ENCODE measurements around the gene TSHR.

DNA sequence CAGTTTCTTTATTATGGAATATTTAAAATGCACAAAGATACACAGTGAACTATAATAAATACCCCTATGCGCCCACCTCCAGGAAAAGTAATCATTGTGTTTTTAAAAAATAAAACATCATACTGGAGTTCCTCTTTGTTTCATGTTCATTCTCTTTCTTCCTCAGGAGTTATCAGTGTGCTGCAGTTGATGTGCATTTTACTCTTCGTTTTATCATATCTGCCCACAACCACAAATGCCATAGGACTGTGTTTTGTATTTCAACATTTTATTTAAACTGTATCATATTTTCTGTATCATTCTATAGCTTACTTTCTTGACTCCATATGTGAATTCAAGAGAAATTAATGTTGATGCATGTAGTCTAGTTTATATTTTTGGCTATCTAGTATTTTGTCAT, 53.9 kb downstream of the TSHR start:
- TF ChIP-seq, protein P1, sequence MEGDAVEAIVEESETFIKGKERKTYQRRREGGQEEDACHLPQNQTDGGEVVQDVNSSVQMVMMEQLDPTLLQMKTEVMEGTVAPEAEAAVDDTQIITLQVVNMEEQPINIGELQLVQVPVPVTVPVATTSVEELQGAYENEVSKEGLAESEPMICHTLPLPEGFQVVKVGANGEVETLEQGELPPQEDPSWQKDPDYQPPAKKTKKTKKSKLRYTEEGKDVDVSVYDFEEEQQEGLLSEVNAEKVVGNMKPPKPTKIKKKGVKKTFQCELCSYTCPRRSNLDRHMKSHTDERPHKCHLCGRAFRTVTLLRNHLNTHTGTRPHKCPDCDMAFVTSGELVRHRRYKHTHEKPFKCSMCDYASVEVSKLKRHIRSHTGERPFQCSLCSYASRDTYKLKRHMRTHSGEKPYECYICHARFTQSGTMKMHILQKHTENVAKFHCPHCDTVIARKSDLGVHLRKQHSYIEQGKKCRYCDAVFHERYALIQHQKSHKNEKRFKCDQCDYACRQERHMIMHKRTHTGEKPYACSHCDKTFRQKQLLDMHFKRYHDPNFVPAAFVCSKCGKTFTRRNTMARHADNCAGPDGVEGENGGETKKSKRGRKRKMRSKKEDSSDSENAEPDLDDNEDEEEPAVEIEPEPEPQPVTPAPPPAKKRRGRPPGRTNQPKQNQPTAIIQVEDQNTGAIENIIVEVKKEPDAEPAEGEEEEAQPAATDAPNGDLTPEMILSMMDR (conservative IDR thresholded peaks at IDR 0.05; ENCODE audit: low read depth, low read length) = no peak
- TF ChIP-seq EZH2 (IDR thresholded peaks at IDR 0.05; ENCODE audit: low read length, unreplicated experiment) = no peak
- TF ChIP-seq EZH2phosphoT487 (IDR thresholded peaks at IDR 0.05; ENCODE audit: borderline replicate concordance, low read length) = no peak
